HCEC 1CT (cell line): ENCODE measurements around the gene DNAJC8.

Experiments
- DNase-seq: peaks from one replicate; pipeline ENCODE4 v3.0.0-alpha.2; 2017

Gene DNAJC8

DNA sequence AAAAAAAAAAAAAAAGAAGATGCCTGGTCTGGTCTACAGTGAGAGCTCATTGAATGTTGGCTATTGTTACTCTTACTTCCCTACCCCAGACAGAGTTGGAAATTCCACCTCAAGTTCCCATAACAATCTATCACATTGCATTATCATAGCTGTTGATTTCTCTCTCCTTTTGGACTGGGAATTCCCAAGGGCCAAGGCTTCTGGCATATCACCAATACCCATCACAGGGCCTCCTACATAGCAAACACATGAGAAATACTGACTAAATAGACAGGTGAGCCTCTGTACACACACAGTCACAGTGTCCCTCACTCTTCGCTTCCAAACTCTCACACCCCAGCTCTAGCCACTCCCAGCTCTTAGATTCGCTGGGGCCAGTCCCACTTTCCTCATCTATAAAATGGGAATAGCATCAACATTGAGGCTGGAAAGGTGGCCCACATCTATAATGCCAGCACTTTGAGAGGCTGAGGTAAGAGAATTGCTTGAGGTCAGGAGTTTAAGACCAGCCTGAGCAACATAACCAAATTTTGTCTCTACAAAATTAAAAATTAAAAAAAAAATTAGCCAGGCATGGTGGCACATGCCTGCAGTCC lies 62.7 kb downstream of the DNAJC8 start:
- no peak for DNase-seq

- no peak for DNase-seq
These were observed 69.2 kb downstream of the DNAJC8 start for GRCh38 chr1:28163496-28164161.

- DNase-seq: no peak
These were observed 70.7 kb downstream of the DNAJC8 start for GRCh38 chr1:28162151-28162550.

DNA sequence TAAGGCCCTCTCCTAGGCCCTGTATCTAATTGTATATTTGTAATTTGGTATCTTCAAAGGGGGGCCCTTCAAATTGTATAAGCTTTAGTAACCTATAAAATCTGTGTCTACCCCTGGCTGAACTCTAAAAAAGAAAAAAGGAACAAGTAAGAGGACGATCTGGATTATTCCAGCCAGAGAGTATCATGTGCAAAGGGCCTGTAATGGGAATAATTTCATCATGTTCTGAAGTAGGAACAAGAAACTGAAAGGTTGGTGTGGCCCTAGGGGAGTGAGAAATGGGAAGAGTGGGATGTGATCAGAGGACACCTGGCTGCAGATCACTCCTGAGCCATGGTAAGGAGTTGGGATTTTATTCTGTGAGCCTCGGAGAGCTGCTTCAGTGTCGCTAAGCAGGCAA lies 71.1 kb downstream of the DNAJC8 start:
- DNase-seq: no peak

- DNase-seq: peak; percentile 69
These were observed 72.0 kb downstream of the DNAJC8 start for GRCh38 chr1:28160782-28161266.

- DNase-seq: no peak
These were observed 73.1 kb downstream of the DNAJC8 start for GRCh38 chr1:28159680-28160079.

DNA sequence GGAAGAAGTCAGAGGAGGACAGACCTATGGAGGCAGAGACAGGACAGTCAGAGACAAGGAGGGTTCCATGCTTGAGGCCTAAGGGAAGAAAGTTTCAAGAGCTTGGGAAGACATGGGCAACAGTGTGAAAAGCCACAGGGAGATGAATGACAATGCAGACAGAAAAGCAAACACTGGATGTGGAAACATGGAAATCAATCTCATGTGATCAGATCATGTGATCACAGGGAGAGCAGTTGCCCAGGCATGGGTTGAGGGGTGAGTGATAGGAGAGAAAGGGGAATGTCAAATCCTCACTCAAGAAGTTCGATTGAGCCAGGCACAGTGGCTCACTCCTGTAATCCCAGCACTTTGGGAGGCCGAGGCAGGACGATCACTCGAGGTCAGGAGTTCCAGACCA lies 73.6 kb downstream of the DNAJC8 start:
- DNase-seq: no peak

DNA sequence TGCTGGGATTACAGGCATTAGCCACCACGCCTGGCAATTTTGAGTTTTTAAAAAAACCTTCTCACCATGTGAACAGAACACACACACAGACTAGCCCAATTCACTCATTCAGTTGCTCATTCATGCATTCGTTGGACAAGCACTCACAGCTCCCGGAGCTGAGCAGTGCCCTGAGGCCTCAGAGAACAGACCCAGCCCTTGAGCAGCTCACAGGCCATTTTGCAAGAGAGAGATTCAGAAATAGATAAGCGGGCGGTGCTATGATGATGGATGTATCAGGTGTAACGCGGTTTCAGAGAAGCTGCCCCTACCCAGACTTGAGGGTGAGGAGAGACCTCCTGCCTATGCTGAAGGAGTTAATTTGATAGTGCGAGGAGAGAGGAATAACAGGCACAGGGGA lies 74.9 kb downstream of the DNAJC8 start:
- DNase-seq: no peak

DNA sequence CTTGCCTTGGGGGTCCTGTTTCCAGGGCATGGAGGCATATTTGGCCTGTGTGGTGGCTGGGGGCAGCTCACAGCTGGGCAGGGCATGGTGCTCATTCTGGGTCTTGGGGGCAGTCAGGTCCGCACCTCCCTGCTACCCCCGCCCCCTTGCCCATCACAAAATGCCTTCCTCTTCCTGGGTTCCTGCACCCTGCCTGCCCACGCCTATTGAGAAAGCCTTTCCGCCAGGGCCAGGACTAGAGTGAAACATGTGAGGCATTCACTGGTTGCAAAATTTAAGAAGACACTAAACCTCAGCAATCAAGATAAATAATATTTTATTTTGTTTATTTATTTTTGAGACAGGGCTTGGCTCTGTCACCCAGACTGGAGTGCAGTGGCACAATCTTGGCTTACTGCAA lies 76.0 kb downstream of the DNAJC8 start:
- DNase-seq: peak; percentile 13

GRCh38 chr1:28155628-28156027 lies 77.2 kb downstream of the DNAJC8 start:
- DNase-seq: no peak

DNA sequence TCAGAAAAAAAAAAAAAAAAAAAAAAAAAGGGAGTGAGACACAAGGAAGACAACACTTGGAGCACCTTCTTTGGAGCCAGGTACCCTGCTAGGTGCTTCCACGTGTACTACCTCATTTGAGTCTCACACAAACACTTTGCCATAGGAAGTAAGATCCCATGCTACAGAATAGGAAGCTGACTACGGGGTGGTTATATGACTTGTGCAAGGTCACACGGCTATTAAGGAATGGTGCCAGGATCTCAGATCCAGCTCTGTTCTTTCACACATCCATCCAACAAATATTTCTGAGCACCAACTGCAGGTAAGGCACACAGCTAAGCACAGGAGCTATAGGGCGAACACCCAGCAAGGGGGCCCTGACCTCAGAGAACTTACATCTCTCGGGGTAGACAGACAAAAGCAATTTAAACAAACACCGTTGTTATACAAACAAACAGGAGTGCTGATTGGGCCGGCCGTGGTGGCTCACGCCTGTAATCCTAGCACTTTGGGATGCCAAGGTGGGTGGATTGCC lies 78.7 kb downstream of the DNAJC8 start:
- no peak for DNase-seq
